Heart left ventricle (tissue), 13 donors: ENCODE measurements around the gene KMT5B.

Experiments
- POLR2A ChIP-seq, 2 donors: fragments of 450-650 bp; IDR thresholded peaks; one replicate each; pipeline ENCODE4 v1.6.1; 2017; ENCODE audit warnings: antibody characterized with exemption in 2 of 2, mild to moderate bottlenecking in 2 of 2, moderate library complexity in 2 of 2
- TF ChIP-seq, protein P1 (sequence below), 12 donors: fragments of 200-600 bp; sonication (generic) in 4 of 12; IDR thresholded peaks; one replicate each; pipeline versions ENCODE4 v1.5.0 to v1.8.0; 2018 to 2022; ENCODE audit warnings: antibody characterized with exemption in 12 of 12, mild to moderate bottlenecking in 5 of 12
- donor health status: ischemic (EF 13 %, LVEDD 7.1; RV severe dilation, severe dysfunction).
- donor health status: DM: no; HTN: yes; CAD: no.
- donor health status: DM: no; HTN: no; CAD: no.
- donor health status: ischemic (EF 25% LVEDD 6.9; RV normal size, moderate dysfunction).
- donor health status: ischemic (EF 25% LVEDD 5.7; RV mildly dilated, moderate dysfunction).
- donor health status: ischemic (EF 35%, LVEDD 5.7; RV mildly dilated, moderate dysfunction).
- donor health status: nonischemic (EF 11% LVEDD 7.7; RV severe dilation, severe dysfunction).
- donor health status: DM: yes; HTN: yes; CAD: no.
- donor health status: PGD.
- donor health status: ischemic (EF 29% LVEDD 5.4; RV normal size, mild dysfunction).
- donor health status: nonischemic (EF 23%, LVEDD 6.1; RV moderate dilation, normal function).

DNA sequence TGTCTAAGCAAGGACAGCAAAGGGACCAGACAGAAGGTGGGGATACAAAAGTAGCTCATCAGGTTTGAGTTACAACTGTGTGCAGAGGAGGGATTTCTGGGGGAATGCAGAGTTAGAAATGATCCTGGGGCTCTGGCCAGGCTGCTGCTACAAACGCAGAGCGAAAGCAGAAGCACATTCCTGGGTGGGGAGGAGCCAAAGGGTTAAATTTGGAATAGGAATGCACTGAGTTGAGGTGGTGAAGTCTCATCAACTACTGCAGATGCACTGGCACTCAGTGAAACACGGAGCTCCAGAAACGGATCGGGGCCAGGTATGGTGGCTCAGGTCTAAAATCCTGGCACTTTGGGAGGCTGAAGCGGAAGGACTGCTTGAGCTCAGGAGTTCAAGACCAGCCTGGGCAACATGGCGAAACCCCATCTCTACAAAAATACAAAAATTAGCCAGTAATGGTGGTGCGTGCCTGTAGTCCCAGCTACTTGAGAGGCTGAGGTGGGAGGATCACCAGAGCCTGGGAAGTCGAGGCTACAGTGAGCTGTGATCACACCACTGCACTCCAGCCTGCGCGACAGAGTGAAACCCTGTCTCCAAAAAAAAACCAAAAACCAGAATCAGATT, 95.1 kb downstream of the KMT5B start:
- TF ChIP-seq POLR2A (IDR thresholded peaks at IDR 0.05), result no peak
- TF ChIP-seq, protein P1, sequence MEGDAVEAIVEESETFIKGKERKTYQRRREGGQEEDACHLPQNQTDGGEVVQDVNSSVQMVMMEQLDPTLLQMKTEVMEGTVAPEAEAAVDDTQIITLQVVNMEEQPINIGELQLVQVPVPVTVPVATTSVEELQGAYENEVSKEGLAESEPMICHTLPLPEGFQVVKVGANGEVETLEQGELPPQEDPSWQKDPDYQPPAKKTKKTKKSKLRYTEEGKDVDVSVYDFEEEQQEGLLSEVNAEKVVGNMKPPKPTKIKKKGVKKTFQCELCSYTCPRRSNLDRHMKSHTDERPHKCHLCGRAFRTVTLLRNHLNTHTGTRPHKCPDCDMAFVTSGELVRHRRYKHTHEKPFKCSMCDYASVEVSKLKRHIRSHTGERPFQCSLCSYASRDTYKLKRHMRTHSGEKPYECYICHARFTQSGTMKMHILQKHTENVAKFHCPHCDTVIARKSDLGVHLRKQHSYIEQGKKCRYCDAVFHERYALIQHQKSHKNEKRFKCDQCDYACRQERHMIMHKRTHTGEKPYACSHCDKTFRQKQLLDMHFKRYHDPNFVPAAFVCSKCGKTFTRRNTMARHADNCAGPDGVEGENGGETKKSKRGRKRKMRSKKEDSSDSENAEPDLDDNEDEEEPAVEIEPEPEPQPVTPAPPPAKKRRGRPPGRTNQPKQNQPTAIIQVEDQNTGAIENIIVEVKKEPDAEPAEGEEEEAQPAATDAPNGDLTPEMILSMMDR (IDR thresholded peaks at IDR 0.05), result no peak
